ENCODE results near the gene PIP5KL1. TPM values are rescaled to one million over a fixed set of nuclear protein-coding genes. Genes with fewer than 3 reads are reported as not detected.

PIP5KL1 gene
- total RNA-seq, 1 donor from 2014 or later, result 4.9 TPM

GRCh38 chr9:127974769-127975261, 44.2 kb upstream of the PIP5KL1 start:
- Mint-ChIP-seq H3K4me1 (ENCODE audit: low read depth, unreplicated experiment) (peaks cover 37% of the 10 kb centered on the region), H3K27me3 (ENCODE audit: low read depth, unreplicated experiment) (peaks cover 2% of the 10 kb centered on the region), H3K4me3 (ENCODE audit: unreplicated experiment) (no peak overlapping the region), H3K27ac (ENCODE audit: unreplicated experiment) (peak overlapping the region; percentile 1), H3K36me3 (ENCODE audit: low read depth, unreplicated experiment) (peaks cover 2% of the 10 kb centered on the region), H3K9me3 (ENCODE audit: unreplicated experiment) (no peaks in the 10 kb centered on the region)
- H3K27me3 ChIP-seq (ENCODE audit: insufficient read depth, low read length), result no peaks in the 10 kb centered on the region
- no peak overlapping the region for H3K9ac ChIP-seq (ENCODE audit: low read length)
- H2AFZ ChIP-seq (ENCODE audit: low read depth, low read length), result no peak overlapping the region
- H3K4me1 ChIP-seq (ENCODE audit: insufficient read depth, low read length), result peaks cover 35% of the 10 kb centered on the region
- FAIRE-seq (no peak), DNase-seq (ENCODE audit: low read depth) (no peak)
- H4K20me1 ChIP-seq (ENCODE audit: insufficient read depth, low read length), result peaks cover 96% of the 10 kb centered on the region
- TF ChIP-seq CTCF (IDR thresholded peaks at IDR 0.05; ENCODE audit: insufficient read depth, low read depth, low read length) (no peak), EZH2 (IDR thresholded peaks at IDR 0.05; ENCODE audit: insufficient read depth, low read length) (no peak)
- no peaks in the 10 kb centered on the region for H3K36me3 ChIP-seq (ENCODE audit: insufficient read depth, low read length)
- no peaks in the 10 kb centered on the region for H3K9me3 ChIP-seq (ENCODE audit: insufficient read depth, low read depth, low read length)
- no peak overlapping the region for H3K27ac ChIP-seq (ENCODE audit: low read depth, low read length)
- H3K79me2 ChIP-seq (ENCODE audit: insufficient read depth, low read length), result peaks cover 92% of the 10 kb centered on the region
- no peak overlapping the region for H3K4me2 ChIP-seq (ENCODE audit: low read length)
- no peak overlapping the region for H3K4me3 ChIP-seq (ENCODE audit: insufficient read depth, low read depth, low read length)

GRCh38 chr9:127974001-127974768, 43.6 kb upstream of the PIP5KL1 start:
- no peaks in the 10 kb centered on the region for H3K9me3 ChIP-seq (ENCODE audit: insufficient read depth, low read depth, low read length)
- H3K36me3 ChIP-seq (ENCODE audit: insufficient read depth, low read length), result no peaks in the 10 kb centered on the region
- TF ChIP-seq EZH2 (IDR thresholded peaks at IDR 0.05; ENCODE audit: insufficient read depth, low read length), result no peak
- TF ChIP-seq CTCF (IDR thresholded peaks at IDR 0.05; ENCODE audit: insufficient read depth, low read depth, low read length), result no peak
- H3K4me1 ChIP-seq (ENCODE audit: insufficient read depth, low read length), result peaks cover 31% of the 10 kb centered on the region
- Mint-ChIP-seq H3K4me3 (ENCODE audit: unreplicated experiment) (peak overlapping the region; percentile 9), H3K4me1 (ENCODE audit: low read depth, unreplicated experiment) (peaks cover 37% of the 10 kb centered on the region), H3K9me3 (ENCODE audit: unreplicated experiment) (no peaks in the 10 kb centered on the region), H3K36me3 (ENCODE audit: low read depth, unreplicated experiment) (peaks cover 3% of the 10 kb centered on the region), H3K27me3 (ENCODE audit: low read depth, unreplicated experiment) (peaks cover 2% of the 10 kb centered on the region), H3K27ac (ENCODE audit: unreplicated experiment) (peak overlapping the region; percentile 1)
- H3K9ac ChIP-seq (ENCODE audit: low read length), result no peak overlapping the region
- DNase-seq (ENCODE audit: low read depth) (no peak), FAIRE-seq (no peak)
- no peak overlapping the region for H3K4me2 ChIP-seq (ENCODE audit: low read length)
- no peaks in the 10 kb centered on the region for H3K27me3 ChIP-seq (ENCODE audit: insufficient read depth, low read length)
- no peak overlapping the region for H2AFZ ChIP-seq (ENCODE audit: low read depth, low read length)
- H4K20me1 ChIP-seq (ENCODE audit: insufficient read depth, low read length), result peaks cover 93% of the 10 kb centered on the region
- H3K79me2 ChIP-seq (ENCODE audit: insufficient read depth, low read length), result peaks cover 92% of the 10 kb centered on the region
- H3K4me3 ChIP-seq (ENCODE audit: insufficient read depth, low read depth, low read length), result no peak overlapping the region
- no peak overlapping the region for H3K27ac ChIP-seq (ENCODE audit: low read depth, low read length)

Data from astrocyte (in vitro differentiated cells and primary cell).